GF-D8 (cell line): ENCODE measurements around the gene USP36.
"Not testable (repeated sequence)": the region's sequence is repeated elsewhere in the genome, so short reads cannot be mapped to it uniquely, and the experiment has no call there.

Experiments used
- DNase-seq: peaks from one replicate; lab custom pipeline; 2025; lab: John Stamatoyannopoulos, UW

The USP36 gene

DNA sequence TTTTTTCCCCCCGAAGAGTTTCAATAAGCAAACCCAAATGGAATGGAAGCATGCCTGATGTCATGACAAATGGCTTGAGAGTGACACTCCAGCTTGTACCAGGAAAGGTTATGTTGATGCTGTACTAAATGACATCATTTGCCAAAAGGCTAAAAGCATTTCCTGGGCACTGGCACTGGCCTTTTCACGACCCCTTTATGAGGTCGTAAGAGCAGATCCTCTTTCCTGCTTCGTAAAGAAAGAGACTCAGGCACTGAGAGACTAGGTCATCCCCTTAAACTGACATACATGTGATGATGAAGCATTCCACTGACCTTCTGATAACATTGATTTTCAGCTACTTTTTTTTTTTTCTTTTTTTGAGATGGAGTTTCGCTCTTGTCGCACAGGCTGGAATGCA is 31.9 kb upstream of the USP36 start:
- no peak for DNase-seq

DNA sequence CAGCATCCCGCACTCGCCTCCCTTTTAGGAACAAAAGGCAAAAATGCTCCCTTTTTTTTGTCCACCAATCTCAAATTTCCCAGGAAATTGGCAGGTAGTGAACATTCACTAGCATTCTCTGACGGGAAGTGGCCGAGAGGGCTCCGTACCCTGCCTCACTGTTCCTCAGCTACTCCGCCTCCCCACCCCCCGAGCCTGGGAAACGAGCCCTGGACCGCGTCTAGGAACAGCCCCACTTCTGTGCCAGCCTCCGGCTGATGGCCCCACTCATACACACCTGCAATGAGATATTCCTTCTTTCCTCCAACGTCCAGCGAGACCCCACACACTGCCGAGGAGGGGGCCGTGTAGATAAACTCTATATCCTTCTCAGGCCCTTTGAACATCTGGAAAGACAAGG is 30.0 kb upstream of the USP36 start:
- no peak for DNase-seq

DNA sequence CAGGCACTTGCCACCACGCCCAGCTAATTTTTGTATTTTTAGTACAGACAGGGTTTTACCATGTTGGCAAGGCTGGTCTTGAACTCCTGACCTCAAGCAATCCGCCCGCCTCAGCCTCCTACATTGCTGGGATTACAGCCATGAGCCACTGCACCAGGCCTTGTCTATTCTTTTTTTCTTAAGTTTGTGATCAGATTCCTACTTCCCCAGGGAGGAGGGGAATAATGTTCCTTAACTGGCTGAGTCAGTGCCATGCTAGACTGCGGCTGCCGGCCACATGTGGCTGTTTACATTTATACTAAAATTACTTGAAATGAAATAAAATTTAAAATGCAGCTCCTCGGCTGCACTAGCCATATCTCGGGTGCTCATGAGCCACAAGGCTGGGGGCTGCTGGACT is 27.8 kb upstream of the USP36 start:
- DNase-seq, result no peak

DNA sequence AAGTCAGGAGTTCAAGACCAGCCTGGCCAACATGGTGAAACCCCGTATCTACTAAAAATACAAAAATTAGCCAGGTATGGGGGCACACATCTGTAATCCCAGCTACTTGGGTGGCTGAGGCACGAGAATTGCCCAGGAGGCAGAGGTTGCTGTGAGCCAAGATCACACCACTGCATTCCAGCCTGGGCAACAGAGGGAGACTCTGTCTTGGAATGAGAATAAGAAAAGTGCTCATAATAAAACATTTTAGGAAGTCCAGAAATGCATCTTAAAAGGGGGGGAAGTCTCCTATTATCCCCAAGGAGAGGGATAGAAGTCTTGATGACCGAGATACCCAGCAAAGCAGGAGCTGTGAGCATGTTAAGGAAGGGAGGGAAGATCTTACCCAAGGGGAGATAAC is 26.4 kb upstream of the USP36 start:
- not testable (repeated sequence) for DNase-seq

DNA sequence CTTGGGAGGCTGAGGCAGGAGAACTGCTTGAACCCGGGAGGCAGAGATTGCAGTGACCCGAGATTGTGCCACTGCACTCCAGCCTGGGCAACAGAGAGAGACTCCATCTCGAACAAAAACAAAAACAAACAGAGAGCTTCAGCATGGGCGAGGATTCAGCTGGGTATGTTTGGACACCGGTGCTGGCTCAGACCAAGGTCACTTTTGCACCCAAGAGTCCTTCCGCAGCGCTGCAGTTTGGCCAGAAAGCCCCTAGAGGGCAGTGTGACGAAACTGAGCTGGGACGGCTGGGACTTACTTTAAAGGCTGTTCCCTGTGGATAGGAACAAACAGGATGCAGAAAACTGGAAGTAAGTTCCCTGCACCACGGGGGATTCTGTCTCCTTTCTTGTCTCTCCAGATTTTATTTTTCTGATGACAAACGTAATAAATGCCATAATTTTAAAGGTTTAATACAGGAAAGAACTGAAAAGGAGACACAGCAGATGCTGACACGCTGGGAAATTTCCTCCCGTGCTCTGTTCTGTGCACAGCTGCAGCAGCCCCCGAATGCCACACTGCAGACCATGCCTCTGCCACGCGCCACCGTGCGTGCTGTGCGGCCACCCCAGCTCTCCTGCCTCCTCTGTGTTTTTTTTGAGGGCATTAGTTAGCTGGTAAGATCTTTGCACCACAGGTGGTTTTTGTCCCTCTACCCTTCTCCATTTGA is 25.2 kb upstream of the USP36 start:
- peak; percentile 16 for DNase-seq

DNA sequence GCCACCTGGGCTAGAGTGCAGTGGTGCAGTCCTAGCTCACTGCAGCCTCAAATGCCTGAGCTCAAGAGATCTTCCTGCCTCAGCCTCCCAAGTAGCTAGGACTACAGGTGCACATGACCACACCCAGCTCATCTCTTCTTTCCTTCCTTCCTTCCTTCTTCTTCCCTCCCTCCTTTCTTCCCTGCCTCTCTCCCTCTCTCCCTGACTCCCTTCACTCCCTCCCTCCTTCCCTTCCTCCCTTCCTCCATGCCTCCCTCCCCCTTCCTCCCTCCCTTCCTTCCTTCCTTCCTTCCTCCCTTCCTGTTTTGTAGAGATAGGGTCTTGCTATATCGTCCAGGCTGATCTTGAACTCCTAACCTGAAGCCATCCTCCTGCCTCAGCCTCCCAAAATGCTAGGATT is 23.5 kb upstream of the USP36 start:
- DNase-seq, result no peak

DNA sequence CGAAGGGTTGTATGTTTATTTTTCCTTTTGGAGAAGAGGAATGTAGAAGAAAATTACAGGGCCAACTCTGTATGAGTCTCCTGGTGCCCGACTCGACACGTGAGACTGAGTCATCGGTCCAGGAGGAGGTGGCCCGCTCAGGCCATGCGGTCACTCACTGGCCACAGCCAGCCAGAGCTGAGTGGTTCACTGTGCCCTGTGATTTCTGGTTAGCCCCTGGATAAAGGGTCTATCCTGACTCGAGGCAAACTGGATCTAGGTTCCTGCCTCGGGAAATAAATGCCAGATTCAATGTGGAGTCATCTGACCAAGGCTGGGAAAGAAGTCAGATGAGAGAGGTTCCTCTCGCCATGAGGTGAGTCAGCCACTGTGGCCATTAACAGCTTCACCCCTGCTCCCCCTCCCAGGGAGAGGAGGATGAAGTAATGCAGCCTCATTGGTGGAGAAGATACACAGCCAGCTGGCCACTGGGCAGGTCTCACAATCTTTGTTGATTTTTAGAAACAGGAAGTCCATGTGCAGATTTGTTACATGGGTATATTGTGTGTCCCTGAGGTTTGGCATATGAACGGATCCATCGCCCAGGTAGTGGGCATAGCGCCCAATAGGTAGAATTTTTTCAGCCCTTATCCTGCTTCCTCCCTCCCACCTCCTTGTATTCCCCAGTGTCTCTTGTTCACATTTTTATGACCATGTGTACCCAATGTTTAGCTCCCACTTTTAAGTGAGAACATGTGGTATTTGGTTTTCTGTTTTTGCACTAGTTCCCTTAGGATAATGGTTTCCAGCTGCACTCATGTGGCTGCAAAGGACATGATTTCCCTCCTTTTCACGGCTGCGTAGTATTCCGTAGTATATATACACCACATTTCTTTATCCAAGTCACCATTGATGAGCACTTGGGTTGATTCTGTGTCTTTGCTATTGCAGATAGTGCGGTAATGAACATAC is 21.7 kb upstream of the USP36 start:
- DNase-seq, result no peak

DNA sequence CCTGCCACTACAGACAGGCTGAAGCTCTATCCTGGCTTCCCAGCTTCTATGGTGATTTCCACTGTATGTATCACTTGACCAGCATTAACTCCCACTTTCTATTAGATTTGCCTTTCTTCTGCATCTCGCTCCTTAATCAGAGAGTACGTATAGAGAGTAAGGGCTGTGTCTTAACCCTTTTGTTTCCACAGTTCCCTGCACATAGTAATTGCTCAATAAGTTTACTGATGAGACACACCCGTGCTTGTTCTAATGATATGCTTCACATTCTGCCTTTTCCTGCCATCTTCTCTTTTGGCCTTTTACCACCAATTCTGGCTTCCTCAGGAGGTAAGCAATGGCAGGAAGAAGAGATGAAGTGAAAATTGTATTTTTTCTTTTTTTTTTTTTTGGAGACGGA is 20.6 kb upstream of the USP36 start:
- DNase-seq, result no peak

DNA sequence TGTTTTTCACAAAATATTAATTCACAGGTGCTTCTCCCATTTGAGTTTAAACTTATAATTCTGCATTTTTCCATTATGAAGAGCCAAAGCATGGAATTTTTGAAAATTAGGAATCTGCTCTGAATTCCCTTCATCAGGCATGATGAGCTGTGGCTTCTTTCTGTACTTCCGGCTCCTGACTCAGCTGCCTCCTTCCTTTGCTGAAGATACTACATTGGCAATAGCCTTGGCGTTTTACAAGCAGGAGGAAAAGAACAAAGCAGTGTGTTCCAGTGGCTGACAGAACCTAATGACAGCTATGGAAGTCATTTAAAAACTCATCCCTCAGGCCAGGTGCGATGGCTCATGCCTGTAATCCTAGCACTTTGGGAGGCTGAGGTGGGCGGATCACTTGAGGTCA is 18.4 kb upstream of the USP36 start:
- no peak for DNase-seq

DNA sequence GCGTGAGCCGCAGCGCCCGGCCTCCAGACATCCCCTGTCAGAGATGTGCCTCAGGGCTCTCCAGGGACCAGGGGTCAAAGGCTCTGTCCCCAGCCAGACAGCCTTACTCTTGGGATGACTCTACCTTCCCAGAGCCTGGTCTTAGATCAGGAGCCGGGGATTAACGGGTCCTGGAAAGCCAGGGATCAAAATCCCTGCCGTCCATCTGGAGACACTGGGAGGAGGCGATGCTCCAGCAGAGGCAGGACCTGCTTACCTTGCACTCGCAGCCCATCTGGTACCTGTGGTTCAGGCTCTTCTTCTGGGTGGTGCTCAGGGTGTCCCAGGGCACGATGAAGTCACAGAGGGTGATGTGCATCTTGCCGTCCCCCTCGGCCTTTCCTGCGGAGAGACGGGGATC is 16.7 kb upstream of the USP36 start:
- DNase-seq, result no peak

DNA sequence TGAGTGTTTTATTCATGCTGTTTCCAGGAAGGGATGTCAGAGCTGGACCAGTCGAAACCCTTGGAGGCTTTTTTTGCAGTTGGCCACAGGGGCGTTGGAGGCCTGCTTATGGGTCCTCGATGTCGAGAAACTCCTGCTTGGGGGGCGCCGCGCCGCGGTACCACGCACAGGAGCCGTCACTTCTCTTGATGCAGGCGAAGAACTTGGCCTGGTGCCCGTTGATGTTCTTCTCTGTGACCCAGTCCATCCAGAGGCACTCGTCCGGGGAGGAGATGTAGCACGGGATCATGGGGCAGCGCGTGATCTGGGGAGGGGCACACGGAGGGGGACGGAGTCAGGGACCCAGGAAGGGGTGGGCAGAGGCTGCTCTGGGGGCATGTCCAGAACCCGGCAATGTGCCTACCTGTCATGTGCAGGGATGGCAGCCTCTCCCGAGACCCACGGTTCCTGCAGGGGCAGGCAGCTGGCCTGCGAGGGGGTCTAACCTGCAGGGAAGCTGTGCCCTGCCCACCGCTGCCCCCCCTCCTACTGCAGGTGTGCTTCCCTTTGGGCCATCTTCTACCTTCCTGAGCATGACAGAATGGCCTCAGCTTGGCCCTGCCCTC is 15.0 kb upstream of the USP36 start:
- DNase-seq, result no peak

DNA sequence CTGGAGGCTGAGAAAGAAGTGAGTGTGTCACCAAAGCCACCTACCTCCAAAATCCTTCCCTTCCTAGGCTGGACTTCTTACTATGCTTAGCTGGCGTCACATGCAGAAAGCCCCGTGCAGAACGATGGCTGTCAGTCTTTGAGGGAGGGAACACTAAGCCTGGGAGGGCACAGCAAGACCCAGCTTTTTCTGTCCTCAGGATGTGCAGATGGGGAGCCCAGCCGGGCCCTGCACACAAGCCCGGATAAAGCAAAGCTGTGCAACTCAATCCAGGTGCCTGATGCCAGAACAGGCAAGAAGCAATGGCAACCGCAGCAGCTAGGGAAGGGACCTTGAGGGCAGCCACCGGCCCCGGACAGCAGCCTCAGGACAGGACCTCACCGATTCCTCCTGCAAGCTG is 13.9 kb upstream of the USP36 start:
- no peak for DNase-seq

DNA sequence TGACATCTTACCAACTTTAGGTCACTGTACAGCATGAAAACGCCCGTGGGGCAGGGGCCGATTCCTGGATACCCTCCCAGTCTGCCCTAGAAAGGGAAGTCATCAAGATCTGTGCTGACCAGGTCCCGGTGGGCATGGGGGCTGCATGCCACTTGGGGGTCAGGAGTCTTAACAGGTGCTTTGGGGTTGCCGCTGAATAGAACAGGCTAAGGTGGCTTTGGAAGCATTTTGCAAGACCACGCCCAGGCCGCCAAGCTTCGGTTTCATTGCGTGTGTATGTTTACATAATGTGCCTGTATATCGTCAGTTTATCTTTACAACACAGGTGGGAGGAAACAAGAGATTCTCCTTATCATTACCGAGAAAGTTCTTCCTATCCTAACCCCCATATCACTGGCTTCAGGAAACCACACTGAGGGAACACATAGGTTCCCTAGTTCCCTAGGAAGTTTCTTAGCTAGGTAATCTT is 13.3 kb upstream of the USP36 start:
- DNase-seq, result no peak

DNA sequence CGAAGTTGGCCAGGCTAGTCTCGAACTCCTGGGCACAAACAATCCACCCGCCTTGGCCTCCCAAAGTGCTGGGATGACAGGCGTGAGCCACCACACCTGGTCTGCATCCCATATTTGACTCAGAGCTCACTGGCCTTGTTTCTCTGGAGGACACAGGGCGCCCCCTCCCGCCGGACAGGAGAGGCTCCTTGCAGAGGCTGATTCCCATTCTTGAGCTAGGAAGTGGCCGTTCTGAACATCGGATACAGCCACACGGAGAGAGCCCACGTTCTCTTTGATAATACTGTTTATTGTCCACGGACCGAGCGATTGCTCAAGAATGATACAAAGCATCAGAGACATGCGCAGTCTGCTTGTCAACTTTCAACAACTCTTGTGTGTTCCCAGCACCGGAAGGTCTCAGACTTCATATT is 12.1 kb upstream of the USP36 start:
- DNase-seq, result no peak

DNA sequence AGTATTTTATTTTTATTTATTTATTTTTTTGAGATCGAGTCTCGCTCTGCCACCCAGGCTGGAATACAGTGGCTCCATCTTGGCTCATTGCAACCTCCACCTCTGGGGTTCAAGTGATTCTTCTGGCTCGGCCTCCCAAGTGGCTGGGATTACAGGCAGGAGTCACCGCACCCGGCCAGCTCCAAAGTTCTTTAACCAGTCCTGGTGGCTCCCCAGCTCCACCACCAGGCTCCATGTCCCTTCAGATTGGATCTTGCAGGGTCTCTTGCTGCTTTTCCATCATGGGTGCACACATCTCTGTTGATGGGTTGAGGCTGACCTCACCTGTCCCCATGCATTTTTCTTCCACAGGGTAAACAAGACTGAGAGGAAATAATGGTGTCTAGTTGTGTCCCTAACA is 8.4 kb upstream of the USP36 start:
- no peak for DNase-seq

DNA sequence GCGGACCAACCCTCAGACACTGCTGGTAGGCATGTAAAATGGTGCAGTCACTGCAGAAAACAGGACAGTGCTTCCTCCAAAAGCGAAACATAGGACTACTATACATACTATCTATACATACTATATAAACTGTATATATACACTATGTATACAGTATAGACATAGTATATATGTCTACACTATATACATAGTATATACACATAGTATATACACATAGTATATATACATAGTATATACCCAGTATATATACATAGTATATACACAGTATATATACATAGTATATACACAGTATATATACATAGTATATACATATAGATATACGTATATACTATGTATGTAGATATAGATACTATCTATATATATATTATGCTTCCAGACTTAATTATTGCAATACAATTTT is 6.4 kb upstream of the USP36 start:
- no peak for DNase-seq

DNA sequence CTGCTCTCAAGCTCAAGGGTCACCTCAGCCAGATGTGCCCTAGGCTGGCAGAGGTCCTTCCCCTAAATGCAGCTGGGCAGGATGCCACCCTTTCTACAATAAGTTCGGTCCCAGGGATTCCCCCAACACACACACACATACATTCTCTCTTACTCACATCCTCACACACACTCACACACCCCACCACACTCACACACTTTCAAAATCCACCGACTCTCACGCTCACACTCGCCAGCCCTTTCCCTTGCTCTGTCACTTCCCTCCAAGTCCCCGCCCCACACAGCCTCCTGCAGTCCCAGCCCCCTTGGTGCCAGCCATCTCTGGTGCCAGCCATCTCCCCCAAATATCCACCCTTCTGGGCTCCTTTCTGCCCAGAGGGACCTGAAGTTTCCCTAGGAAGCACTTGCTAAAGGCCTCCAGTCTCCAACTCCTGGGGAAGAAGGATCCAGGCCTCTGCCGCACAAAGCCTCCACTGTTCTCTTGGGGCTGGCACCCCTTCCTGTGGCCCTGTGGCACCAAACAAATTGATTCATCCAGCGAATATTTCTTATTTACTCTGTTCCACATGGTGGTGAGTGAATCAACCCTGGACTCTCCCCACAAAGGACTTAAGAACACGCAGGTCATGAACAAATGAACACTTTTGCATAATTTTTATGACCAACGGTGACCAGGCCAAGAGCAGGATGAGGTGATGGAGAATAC is 3.8 kb upstream of the USP36 start:
- no peak for DNase-seq

DNA sequence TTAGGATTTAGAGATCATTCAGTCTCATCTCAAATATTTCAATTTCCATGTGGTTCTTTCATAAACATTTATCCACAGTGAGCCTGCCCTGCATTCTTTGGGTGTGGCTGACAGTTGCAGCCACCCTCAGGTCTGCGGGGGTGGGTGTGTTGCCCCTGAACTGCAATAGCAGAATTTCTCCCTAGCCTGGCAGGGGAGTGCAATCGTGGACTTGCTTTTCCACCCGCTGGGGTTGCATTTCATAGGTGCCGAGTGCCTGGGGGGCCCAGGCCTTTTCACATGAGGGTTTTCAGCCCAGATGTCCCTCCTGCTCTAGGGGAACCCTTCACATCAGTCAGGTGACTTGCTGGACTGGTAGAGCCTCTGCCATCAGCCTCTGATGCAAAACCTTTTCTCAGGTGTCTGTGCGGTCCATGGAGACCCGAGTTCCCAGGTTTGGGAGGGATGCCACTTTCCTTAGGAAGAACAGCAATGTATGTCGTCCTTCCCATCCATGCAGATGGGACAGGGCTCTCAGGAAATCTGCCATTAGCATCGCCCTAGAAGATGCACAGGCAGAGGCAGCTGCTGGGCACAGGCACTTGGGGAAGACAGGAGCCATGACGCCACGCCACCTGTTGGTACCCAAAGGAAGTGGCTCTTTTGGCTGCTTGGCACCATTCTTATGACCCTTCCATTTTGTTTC is 2.4 kb upstream of the USP36 start:
- DNase-seq, result peak; percentile 25

DNA sequence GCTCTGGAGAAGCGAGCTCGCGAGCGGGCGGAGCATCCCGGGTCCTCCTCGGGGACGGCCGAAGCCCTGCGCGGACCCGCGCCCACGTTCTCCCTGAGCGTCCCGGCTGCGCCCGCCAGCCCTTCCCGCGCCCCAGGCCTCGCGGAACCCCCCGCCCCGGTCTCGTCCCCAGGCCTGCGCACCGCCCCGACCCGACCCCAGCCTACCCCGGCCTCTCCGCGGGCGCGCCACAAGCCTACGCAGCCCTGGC is 159 bp downstream of the USP36 start:
- no peak for DNase-seq

DNA sequence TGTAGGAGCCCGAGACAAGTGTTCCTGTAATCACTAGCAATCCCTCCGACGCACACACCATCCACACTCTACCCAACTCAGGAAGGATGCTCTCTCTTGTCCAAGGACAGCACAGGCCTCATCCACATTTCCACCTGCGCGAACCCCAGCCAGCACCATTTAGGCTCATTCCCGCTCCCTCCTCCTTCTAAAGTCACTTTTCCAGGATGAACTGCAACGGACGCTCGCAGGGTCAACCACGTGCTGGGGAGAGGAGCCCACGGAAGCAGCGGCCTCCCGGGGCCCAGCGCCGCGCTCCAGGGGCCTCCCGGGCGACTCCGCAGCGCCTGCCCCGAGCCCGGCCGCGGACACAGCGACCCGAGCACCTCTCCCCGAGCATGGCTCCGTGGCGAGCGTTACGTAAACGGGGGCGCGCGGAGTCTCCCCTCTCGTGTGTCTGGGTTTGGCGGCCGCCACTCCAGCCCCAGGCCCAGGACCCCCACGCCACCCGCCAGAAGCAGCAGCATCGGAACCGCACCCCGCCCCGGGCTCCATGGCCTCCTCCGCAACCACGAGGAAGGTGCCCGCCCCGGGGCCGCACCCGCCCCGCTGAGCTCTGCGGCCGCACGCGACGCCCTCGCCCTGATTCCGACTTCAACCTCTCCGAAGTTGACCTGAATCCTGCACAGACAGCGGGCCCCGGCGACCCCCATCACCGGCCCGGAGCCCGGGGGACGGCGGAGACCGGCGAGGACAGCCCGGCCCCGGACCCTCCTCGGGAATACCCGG is 668 bp downstream of the USP36 start:
- peak; percentile 2 for DNase-seq

DNA sequence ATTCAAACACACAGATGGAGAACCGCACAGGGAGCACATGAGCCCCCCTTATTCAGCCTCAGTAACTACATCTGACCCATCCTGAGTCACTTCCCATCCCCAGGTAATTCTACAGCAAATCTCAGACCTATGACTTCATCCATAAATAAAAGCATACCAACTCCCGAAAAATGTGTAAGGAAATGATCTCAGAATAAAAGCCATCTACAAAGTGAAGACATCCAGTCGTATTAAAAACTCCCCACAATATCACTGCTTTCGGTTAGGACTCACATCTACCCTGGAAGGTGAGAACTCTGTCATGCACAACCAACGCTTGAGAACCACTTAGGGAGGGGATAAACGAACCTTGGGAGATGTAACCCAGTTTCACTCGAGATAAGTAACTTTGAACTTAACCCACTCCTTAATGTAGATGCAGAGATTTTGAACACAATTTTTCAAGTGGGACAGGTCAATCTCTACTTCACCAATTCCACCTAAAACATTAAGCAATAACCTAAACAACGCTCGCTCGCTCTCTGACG is 1.3 kb downstream of the USP36 start:
- DNase-seq, result no peak
